ENCODE data around the gene AASS.
"Not testable (repeated sequence)": the region's sequence is repeated elsewhere in the genome, so short reads cannot be mapped to it uniquely, and the experiment has no call there.

Gene AASS

DNA sequence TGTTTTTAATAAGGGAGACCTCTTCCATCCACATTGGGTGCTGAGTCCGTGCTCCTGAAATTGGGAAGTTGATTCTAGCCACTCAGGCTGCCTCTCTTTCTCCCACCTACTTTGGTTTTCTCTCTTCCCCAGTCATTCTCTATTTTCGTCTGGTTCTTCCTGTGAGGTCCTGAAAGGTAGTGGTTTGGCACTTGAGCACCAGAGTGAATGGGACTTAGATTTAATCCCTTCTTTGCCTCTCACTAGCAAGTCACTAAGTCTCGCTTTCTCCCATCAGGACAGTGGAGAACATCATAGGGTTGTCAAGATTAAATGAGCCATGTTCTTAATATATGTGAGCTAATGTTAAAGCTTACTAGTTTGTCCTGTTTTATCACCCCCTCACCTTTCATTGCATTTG lies 4.0 kb upstream of the AASS start:
- FAIRE-seq (no peak), DNase-seq (ENCODE audit: insufficient read length, low spot score) (no peak)
- TF ChIP-seq TAF1 (IDR thresholded peaks at IDR 0.05; ENCODE audit: low read depth, low read length) = no peak
- TF ChIP-seq PAX5 (IDR thresholded peaks at IDR 0.05; ENCODE audit: insufficient read depth, low read length, severe bottlenecking) = no peak
- no peak for TF ChIP-seq POLR2A (IDR thresholded peaks at IDR 0.05; ENCODE audit: low read depth, low read length)
- no peak for TF ChIP-seq SPI1 (IDR thresholded peaks at IDR 0.05; ENCODE audit: low read depth, low read length)
- no peak for TF ChIP-seq POLR2AphosphoS5 (IDR thresholded peaks at IDR 0.05; ENCODE audit: low read depth, low read length)
- no peak for TF ChIP-seq POU2F2 (IDR thresholded peaks at IDR 0.05; ENCODE audit: low read depth, low read length)

DNA sequence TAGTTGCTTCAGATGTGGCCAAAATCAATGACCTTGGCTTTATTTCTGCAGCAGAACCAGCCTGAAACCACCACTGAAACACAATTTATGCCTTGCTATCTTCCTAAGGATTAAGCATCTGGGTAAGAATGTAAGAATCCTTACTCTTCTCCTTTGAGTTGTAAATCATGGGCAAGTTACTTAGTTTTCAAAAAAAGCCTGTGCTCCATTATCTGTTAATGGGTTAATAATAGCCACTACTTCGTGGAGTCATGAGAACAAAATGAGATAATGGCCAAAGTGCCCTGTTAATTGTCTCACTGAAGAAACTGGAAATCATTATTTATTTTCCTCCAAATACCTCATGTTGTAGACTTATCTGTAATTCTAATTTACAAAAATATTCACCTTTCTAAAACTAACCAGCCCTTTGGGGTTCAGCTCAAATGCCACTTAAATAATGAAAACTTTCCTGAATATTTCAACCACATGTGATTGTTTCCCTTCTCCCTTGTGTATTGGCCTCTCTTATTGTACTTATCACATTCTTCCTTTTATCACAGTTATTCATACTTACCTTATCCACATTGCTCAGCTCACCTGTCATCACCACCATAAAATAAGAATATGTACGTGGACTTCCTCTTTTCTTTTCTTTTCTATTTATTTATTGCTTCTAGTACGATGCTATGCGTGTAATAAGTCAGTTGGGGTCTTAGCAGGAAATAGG lies 2.0 kb upstream of the AASS start:
- no peak for FAIRE-seq
- TF ChIP-seq PAX5 (IDR thresholded peaks at IDR 0.05; ENCODE audit: insufficient read depth, low read length, severe bottlenecking) (no peak), TAF1 (IDR thresholded peaks at IDR 0.05; ENCODE audit: low read depth, low read length) (no peak), POLR2A (IDR thresholded peaks at IDR 0.05; ENCODE audit: low read depth, low read length) (no peak), SPI1 (IDR thresholded peaks at IDR 0.05; ENCODE audit: low read depth, low read length) (no peak), POLR2AphosphoS5 (IDR thresholded peaks at IDR 0.05; ENCODE audit: low read depth, low read length) (no peak), POU2F2 (IDR thresholded peaks at IDR 0.05; ENCODE audit: low read depth, low read length) (no peak)
- no peak for DNase-seq (ENCODE audit: insufficient read length, low spot score)

DNA sequence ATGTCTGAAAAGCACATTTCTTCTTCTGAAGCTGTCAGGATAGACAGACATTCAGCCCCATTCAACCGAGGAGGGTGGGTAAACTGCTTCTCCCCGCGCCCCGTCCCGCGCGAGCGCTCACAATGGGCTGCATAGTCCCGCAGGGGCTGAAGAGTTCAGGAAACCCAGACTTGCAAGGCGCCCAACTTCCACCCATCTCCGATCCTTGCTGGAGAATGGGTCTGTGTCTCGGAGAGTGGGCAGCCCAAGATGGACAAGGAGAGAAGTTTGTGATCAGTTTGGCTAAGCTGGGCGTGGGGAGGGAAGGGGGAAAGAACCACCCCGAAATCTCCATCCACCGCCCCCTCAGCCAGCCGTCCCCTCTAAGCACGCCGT lies 686 bp downstream of the AASS start:
- TF ChIP-seq POU2F2 (IDR thresholded peaks at IDR 0.05; ENCODE audit: low read depth, low read length) (no peak), PAX5 (IDR thresholded peaks at IDR 0.05; ENCODE audit: insufficient read depth, low read length, severe bottlenecking) (no peak), POLR2A (IDR thresholded peaks at IDR 0.05; ENCODE audit: low read depth, low read length) (no peak), POLR2AphosphoS5 (IDR thresholded peaks at IDR 0.05; ENCODE audit: low read depth, low read length) (no peak), TAF1 (IDR thresholded peaks at IDR 0.05; ENCODE audit: low read depth, low read length) (no peak)
- FAIRE-seq = no peak

DNA sequence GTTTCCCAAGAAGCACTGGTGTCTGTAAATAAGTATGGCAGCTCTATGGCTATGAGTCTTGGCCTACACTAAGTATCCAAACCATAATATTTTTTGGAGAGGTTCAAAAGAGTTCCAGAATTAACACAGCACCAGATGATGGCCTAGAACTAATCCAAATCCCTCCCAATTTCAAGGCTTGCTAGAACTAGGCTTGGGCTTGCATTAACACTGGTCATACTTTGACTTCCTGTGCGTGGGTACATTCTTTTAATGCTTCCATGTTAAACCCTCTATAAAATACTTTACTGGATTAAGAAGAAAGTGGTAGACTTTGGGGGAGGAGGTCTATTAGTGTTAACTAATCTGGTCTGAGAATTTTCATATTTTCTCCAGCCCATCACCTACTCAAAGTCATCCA lies 3.1 kb downstream of the AASS start:
- FAIRE-seq (no peak), DNase-seq (ENCODE audit: insufficient read length, low spot score) (no peak)
- TF ChIP-seq SPI1 (IDR thresholded peaks at IDR 0.05; ENCODE audit: low read depth, low read length) (no peak), PAX5 (IDR thresholded peaks at IDR 0.05; ENCODE audit: insufficient read depth, low read length, severe bottlenecking) (no peak), POLR2AphosphoS5 (IDR thresholded peaks at IDR 0.05; ENCODE audit: low read depth, low read length) (no peak), POU2F2 (IDR thresholded peaks at IDR 0.05; ENCODE audit: low read depth, low read length) (no peak), POLR2A (IDR thresholded peaks at IDR 0.05; ENCODE audit: low read depth, low read length) (no peak), TAF1 (IDR thresholded peaks at IDR 0.05; ENCODE audit: low read depth, low read length) (no peak)

More for the DNA sequence above, 686 bp downstream of the AASS start:
- DNase-seq (ENCODE audit: insufficient read length, low spot score) = no peak

- no peak for FAIRE-seq
- no peak for TF ChIP-seq POU2F2 (IDR thresholded peaks at IDR 0.05; ENCODE audit: low read depth, low read length)
- no peak for TF ChIP-seq TAF1 (IDR thresholded peaks at IDR 0.05; ENCODE audit: low read depth, low read length)
- TF ChIP-seq POLR2A (IDR thresholded peaks at IDR 0.05; ENCODE audit: low read depth, low read length) = no peak
- TF ChIP-seq SPI1 (IDR thresholded peaks at IDR 0.05; ENCODE audit: low read depth, low read length) = no peak
- TF ChIP-seq POLR2AphosphoS5 (IDR thresholded peaks at IDR 0.05; ENCODE audit: low read depth, low read length) = no peak
- TF ChIP-seq PAX5 (IDR thresholded peaks at IDR 0.05; ENCODE audit: insufficient read depth, low read length, severe bottlenecking) = no peak
- DNase-seq (ENCODE audit: insufficient read length, low spot score) = no peak
Measured at GRCh38 chr7:122137251-122138077, 6.6 kb downstream of the AASS start.

GRCh38 chr7:122136639-122137245 lies 7.3 kb downstream of the AASS start:
- TF ChIP-seq TAF1 (IDR thresholded peaks at IDR 0.05; ENCODE audit: low read depth, low read length) (no peak), POLR2A (IDR thresholded peaks at IDR 0.05; ENCODE audit: low read depth, low read length) (no peak), POLR2AphosphoS5 (IDR thresholded peaks at IDR 0.05; ENCODE audit: low read depth, low read length) (no peak), PAX5 (IDR thresholded peaks at IDR 0.05; ENCODE audit: insufficient read depth, low read length, severe bottlenecking) (no peak)
- DNase-seq (ENCODE audit: insufficient read length, low spot score) = no peak
- FAIRE-seq = no peak

- FAIRE-seq (no peak), DNase-seq (ENCODE audit: insufficient read length, low spot score) (no peak)
- TF ChIP-seq POLR2A (IDR thresholded peaks at IDR 0.05; ENCODE audit: low read depth, low read length) (no peak), PAX5 (IDR thresholded peaks at IDR 0.05; ENCODE audit: insufficient read depth, low read length, severe bottlenecking) (no peak), SPI1 (IDR thresholded peaks at IDR 0.05; ENCODE audit: low read depth, low read length) (no peak), POU2F2 (IDR thresholded peaks at IDR 0.05; ENCODE audit: low read depth, low read length) (no peak), POLR2AphosphoS5 (IDR thresholded peaks at IDR 0.05; ENCODE audit: low read depth, low read length) (no peak), TAF1 (IDR thresholded peaks at IDR 0.05; ENCODE audit: low read depth, low read length) (no peak)
Measured at GRCh38 chr7:122136078-122136477, 8.0 kb downstream of the AASS start.

GRCh38 chr7:122135275-122135674 lies 8.8 kb downstream of the AASS start:
- FAIRE-seq = no peak
- DNase-seq (ENCODE audit: insufficient read length, low spot score) = no peak
- TF ChIP-seq POU2F2 (IDR thresholded peaks at IDR 0.05; ENCODE audit: low read depth, low read length) = no peak
- TF ChIP-seq PAX5 (IDR thresholded peaks at IDR 0.05; ENCODE audit: insufficient read depth, low read length, severe bottlenecking) = no peak
- TF ChIP-seq TAF1 (IDR thresholded peaks at IDR 0.05; ENCODE audit: low read depth, low read length) = no peak
- no peak for TF ChIP-seq SPI1 (IDR thresholded peaks at IDR 0.05; ENCODE audit: low read depth, low read length)
- TF ChIP-seq POLR2A (IDR thresholded peaks at IDR 0.05; ENCODE audit: low read depth, low read length) = no peak

DNA sequence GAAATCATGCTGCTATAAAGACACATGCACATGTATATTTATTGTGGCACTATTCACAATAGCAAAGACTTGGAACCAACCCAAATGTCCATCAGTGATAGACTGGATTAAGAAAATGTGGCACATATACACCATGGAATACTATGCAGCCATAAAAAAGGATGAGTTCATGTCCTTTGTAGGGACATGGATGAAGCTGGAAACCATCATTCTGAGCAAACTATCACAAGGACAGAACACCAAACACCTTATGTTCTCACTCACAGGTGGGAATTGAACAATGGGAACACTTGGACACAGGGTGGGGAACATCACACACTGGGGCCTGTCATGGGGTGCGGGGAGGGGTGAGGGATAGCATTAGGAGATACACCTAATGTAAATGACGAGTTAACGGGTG lies 9.3 kb downstream of the AASS start:
- not testable (repeated sequence) for FAIRE-seq; DNase-seq (ENCODE audit: insufficient read length, low spot score)

Measured in GM12891 (cell line).